GM23338 (cell line): ENCODE results near the gene PLEKHA7.

Experiments
- CREB1 ChIP-seq: fragments of 250-450 bp; sonication (Bioruptor Pico); IDR thresholded peaks from 2 replicates; pipeline ENCODE4 v1.5.0; 2020; ENCODE audit warnings: low read depth, mild to moderate bottlenecking, moderate library complexity
- CTCF ChIP-seq, 2 experiments: fragments of 200-600 bp in 1 of 2; sonication (generic) in 1 of 2; conservative IDR thresholded peaks; 2 replicates each; pipeline versions ENCODE4 v1.5.1 to v1.6.1; 2016 to 2017; ENCODE audit warnings: antibody characterized with exemption in 2 of 2, low read depth in 2 of 2, mild to moderate bottlenecking in 2 of 2, moderate library complexity in 1 of 2
- ETS1 ChIP-seq: IDR thresholded peaks from 2 replicates; pipeline ENCODE4 v1.6.1; 2016; ENCODE audit warnings: antibody characterized with exemption
- EZH2 ChIP-seq: fragments of 200-600 bp; sonication (generic); IDR thresholded peaks from one replicate; pipeline ENCODE4 v1.8.0; 2017; ENCODE audit warnings: antibody characterized with exemption, mild to moderate bottlenecking, low read depth; ENCODE audit not compliant: unreplicated experiment
- EZH2phosphoT487 ChIP-seq: fragments of 200-600 bp; sonication (generic); IDR thresholded peaks from one replicate; pipeline ENCODE4 v1.8.1; 2018; ENCODE audit warnings: antibody characterized with exemption; ENCODE audit not compliant: unreplicated experiment
- JUNB ChIP-seq: IDR thresholded peaks from one replicate; pipeline ENCODE4 v1.6.1; 2016; ENCODE audit warnings: antibody characterized with exemption; ENCODE audit not compliant: unreplicated experiment
- POLR2AphosphoS5 ChIP-seq: IDR thresholded peaks from 2 replicates; pipeline ENCODE4 v1.6.1; 2016; ENCODE audit warnings: antibody characterized with exemption, low read depth
- REST ChIP-seq: IDR thresholded peaks from one replicate; pipeline ENCODE4 v1.6.1; 2018; ENCODE audit warnings: antibody characterized with exemption; ENCODE audit not compliant: unreplicated experiment
- STAT1 ChIP-seq: IDR thresholded peaks from one replicate; pipeline ENCODE4 v1.6.1; 2016; ENCODE audit warnings: antibody characterized with exemption; ENCODE audit not compliant: unreplicated experiment
- ZNF114 ChIP-seq: fragments of 250-450 bp; sonication (Bioruptor Pico); IDR thresholded peaks from 2 replicates; pipeline ENCODE4 v1.5.0; 2020; ENCODE audit warnings: mild to moderate bottlenecking, moderate library complexity
- ZNF331 ChIP-seq: fragments of 250-450 bp; sonication (Bioruptor Pico); IDR thresholded peaks from 2 replicates; pipeline ENCODE4 v1.5.0; 2020; ENCODE audit warnings: low read depth, mild to moderate bottlenecking, moderate library complexity
- TF ChIP-seq, protein P1 (sequence below): fragments of 250-450 bp; sonication (Bioruptor Pico); IDR thresholded peaks from 2 replicates; pipeline ENCODE4 v1.5.0; 2020; ENCODE audit warnings: mild to moderate bottlenecking, moderate library complexity

- TF ChIP-seq ZNF331 (CRISPR knock-in tag) = no peak
- no peak for TF ChIP-seq CTCF (conservative IDR thresholded peaks at IDR 0.05; ENCODE audit: low read depth in 2 of 2)
- no peak for TF ChIP-seq EZH2phosphoT487
- TF ChIP-seq EZH2 = no peak
- TF ChIP-seq POLR2AphosphoS5 = no peak
- no peak for TF ChIP-seq ZNF114 (CRISPR knock-in tag)
- TF ChIP-seq JUNB = no peak
- no peak for TF ChIP-seq ETS1
- no peak for TF ChIP-seq REST
- TF ChIP-seq CREB1 (CRISPR knock-in tag) = no peak
- TF ChIP-seq STAT1 = no peak
- TF ChIP-seq, protein P1, sequence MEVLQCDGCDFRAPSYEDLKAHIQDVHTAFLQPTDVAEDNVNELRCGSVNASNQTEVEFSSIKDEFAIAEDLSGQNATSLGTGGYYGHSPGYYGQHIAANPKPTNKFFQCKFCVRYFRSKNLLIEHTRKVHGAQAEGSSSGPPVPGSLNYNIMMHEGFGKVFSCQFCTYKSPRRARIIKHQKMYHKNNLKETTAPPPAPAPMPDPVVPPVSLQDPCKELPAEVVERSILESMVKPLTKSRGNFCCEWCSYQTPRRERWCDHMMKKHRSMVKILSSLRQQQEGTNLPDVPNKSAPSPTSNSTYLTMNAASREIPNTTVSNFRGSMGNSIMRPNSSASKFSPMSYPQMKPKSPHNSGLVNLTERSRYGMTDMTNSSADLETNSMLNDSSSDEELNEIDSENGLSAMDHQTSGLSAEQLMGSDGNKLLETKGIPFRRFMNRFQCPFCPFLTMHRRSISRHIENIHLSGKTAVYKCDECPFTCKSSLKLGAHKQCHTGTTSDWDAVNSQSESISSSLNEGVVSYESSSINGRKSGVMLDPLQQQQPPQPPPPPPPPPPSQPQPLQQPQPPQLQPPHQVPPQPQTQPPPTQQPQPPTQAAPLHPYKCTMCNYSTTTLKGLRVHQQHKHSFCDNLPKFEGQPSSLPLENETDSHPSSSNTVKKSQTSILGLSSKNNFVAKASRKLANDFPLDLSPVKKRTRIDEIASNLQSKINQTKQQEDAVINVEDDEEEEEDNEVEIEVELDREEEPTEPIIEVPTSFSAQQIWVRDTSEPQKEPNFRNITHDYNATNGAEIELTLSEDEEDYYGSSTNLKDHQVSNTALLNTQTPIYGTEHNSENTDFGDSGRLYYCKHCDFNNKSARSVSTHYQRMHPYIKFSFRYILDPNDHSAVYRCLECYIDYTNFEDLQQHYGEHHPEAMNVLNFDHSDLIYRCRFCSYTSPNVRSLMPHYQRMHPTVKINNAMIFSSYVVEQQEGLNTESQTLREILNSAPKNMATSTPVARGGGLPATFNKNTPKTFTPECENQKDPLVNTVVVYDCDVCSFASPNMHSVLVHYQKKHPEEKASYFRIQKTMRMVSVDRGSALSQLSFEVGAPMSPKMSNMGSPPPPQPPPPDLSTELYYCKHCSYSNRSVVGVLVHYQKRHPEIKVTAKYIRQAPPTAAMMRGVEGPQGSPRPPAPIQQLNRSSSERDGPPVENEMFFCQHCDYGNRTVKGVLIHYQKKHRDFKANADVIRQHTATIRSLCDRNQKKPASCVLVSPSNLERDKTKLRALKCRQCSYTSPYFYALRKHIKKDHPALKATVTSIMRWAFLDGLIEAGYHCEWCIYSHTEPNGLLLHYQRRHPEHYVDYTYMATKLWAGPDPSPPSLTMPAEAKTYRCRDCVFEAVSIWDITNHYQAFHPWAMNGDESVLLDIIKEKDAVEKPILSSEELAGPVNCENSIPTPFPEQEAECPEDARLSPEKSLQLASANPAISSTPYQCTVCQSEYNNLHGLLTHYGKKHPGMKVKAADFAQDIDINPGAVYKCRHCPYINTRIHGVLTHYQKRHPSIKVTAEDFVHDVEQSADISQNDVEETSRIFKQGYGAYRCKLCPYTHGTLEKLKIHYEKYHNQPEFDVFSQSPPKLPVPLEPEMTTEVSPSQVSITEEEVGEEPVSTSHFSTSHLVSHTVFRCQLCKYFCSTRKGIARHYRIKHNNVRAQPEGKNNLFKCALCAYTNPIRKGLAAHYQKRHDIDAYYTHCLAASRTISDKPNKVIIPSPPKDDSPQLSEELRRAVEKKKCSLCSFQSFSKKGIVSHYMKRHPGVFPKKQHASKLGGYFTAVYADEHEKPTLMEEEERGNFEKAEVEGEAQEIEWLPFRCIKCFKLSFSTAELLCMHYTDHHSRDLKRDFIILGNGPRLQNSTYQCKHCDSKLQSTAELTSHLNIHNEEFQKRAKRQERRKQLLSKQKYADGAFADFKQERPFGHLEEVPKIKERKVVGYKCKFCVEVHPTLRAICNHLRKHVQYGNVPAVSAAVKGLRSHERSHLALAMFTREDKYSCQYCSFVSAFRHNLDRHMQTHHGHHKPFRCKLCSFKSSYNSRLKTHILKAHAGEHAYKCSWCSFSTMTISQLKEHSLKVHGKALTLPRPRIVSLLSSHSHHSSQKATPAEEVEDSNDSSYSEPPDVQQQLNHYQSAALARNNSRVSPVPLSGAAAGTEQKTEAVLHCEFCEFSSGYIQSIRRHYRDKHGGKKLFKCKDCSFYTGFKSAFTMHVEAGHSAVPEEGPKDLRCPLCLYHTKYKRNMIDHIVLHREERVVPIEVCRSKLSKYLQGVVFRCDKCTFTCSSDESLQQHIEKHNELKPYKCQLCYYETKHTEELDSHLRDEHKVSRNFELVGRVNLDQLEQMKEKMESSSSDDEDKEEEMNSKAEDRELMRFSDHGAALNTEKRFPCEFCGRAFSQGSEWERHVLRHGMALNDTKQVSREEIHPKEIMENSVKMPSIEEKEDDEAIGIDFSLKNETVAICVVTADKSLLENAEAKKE = no peak
Measured at GRCh38 chr11:16805938-16806337, 208.3 kb downstream of the PLEKHA7 start.
